Renal cortex interstitium (tissue), 3 donors: ENCODE measurements around the gene ZNF625. TPM values are rescaled to one million over a fixed set of nuclear protein-coding genes. Genes with fewer than 3 reads are reported as not detected.

Experiments
- polyA plus RNA-seq, 3 donors: library from polyadenylated mRNA; unstranded; fragments of 120-200 nt; gene quantifications; one replicate each; pipeline ENCODE4 v1.2.1, GENCODE V29; 2013; ENCODE audit not compliant: insufficient read length in 3 of 3

Gene ZNF625
- polyA plus RNA-seq, 3 donors = 16.4 to 19.6 (median 18.4) TPM

Other genes starting within 250 kb of the ZNF625 start
- gene ZNF700, start 231.6 kb downstream of the ZNF625 start, polyA plus RNA-seq = 10 to 100 TPM; 13.1 to 25.3 (median 18.3) TPM
- 10 to 100 TPM in 1 of 3 donors, 1 to 10 TPM in 2; 6.6 to 11.7 (median 9.1) TPM for gene ZNF763, start 191.7 kb downstream of the ZNF625 start, polyA plus RNA-seq
- 10 to 100 TPM; 14.3 to 21.8 (median 17.9) TPM for gene ZNF433, start 121.1 kb downstream of the ZNF625 start, polyA plus RNA-seq
- 1 to 10 TPM; 1.1 to 2.0 (median 1.9) TPM for gene ZNF878, start 103.8 kb downstream of the ZNF625 start, polyA plus RNA-seq
- 10 to 100 TPM; 27.1 to 30.2 (median 29.8) TPM for gene ZNF844, start 92.0 kb downstream of the ZNF625 start, polyA plus RNA-seq
- gene ZNF20, start 16.4 kb downstream of the ZNF625 start, polyA plus RNA-seq = 1 to 10 TPM; 7.2 to 8.6 (median 7.9) TPM
- 10 to 100 TPM; 16.3 to 18.9 (median 18.4) TPM for gene ZNF136, start 6.4 kb upstream of the ZNF625 start, polyA plus RNA-seq
- gene ZNF44, start 138.1 kb upstream of the ZNF625 start, polyA plus RNA-seq = 10 to 100 TPM; 44.3 to 56.0 (median 52.8) TPM
- 1 to 10 TPM; 3.3 to 4.5 (median 4.2) TPM for gene ZNF563, start 176.9 kb upstream of the ZNF625 start, polyA plus RNA-seq
- 1 to 10 TPM; 6.0 to 7.1 (median 6.3) TPM for gene ZNF442, start 208.9 kb upstream of the ZNF625 start, polyA plus RNA-seq
- gene ZNF799, start 244.5 kb upstream of the ZNF625 start, polyA plus RNA-seq = 1 to 10 TPM; 6.4 to 7.4 (median 7.4) TPM